ENCODE data around the gene TAF3.
"Not testable (repeated sequence)": the region's sequence is repeated elsewhere in the genome, so short reads cannot be mapped to it uniquely, and the experiment has no call there.

Gene TAF3

GRCh38 chr10:7808686-7809267, 9.5 kb upstream of the TAF3 start:
- Histone ChIP-seq H2AFZ (ENCODE audit: low read length) (no peak overlapping the region), H4K20me1 (ENCODE audit: insufficient read depth, low read length) (no peaks in the 10 kb centered on the region), H3K27ac (ENCODE audit: low read length) (no peak overlapping the region), H3K36me3 (replicated peaks; ENCODE audit: insufficient read depth, low read length) (peaks cover 5% of the 10 kb centered on the region; the same call in 1 of the 2 replicates), H3K4me1 (ENCODE audit: low read length) (0 out of 2 replicates have a peak, but pooled peaks cover 3% of the 10 kb centered on the region), H3K79me2 (ENCODE audit: low read length) (peaks cover 7% of the 10 kb centered on the region; the same call in 1 of the 2 replicates), H3K9me2 (replicated peaks; ENCODE audit: insufficient read depth, low read length) (no peaks in the 10 kb centered on the region), H3K9ac (ENCODE audit: low read length) (no peak overlapping the region), H3K9me3 (replicated peaks; ENCODE audit: insufficient read depth, low read length) (no peaks in the 10 kb centered on the region), H3F3A (ENCODE audit: insufficient read depth, low read length) (no peaks in the 10 kb centered on the region; the same call in 1 of the 2 replicates), H3K27me3 (replicated peaks; ENCODE audit: insufficient read depth, low read length) (no peaks in the 10 kb centered on the region), H3K4me2 (ENCODE audit: low read depth, low read length) (no peak overlapping the region), H3K4me3 (ENCODE audit: low read length) (no peak overlapping the region)
- TF ChIP-seq EZH2 (optimal IDR thresholded peaks at IDR 0.05; ENCODE audit: low read depth, low read length), result no peak
- TF ChIP-seq EZH2phosphoT487 (IDR thresholded peaks at IDR 0.05; ENCODE audit: low read length), result no peak
- no peak for TF ChIP-seq CTCF (IDR thresholded peaks at IDR 0.05; ENCODE audit: low read length)
- DNase-seq, result no peak

- Histone ChIP-seq H3K9me3 (replicated peaks; ENCODE audit: insufficient read depth, low read length) (no peaks in the 10 kb centered on the region), H2AFZ (ENCODE audit: low read length) (no peak overlapping the region), H3K79me2 (ENCODE audit: low read length) (no peaks in the 10 kb centered on the region), H3K27ac (ENCODE audit: low read length) (no peak overlapping the region), H3K4me2 (ENCODE audit: low read depth, low read length) (no peak overlapping the region), H3K9ac (ENCODE audit: low read length) (no peak overlapping the region), H3F3A (ENCODE audit: insufficient read depth, low read length) (no peaks in the 10 kb centered on the region; the same call in 1 of the 2 replicates), H3K36me3 (replicated peaks; ENCODE audit: insufficient read depth, low read length) (peaks cover 3% of the 10 kb centered on the region; the same call in 1 of the 2 replicates), H3K4me3 (ENCODE audit: low read length) (no peak overlapping the region), H4K20me1 (ENCODE audit: insufficient read depth, low read length) (no peaks in the 10 kb centered on the region), H3K27me3 (replicated peaks; ENCODE audit: insufficient read depth, low read length) (no peaks in the 10 kb centered on the region), H3K4me1 (ENCODE audit: low read length) (0 out of 2 replicates have a peak, but pooled peaks cover 8% of the 10 kb centered on the region), H3K9me2 (replicated peaks; ENCODE audit: insufficient read depth, low read length) (no peaks in the 10 kb centered on the region)
- TF ChIP-seq CTCF (IDR thresholded peaks at IDR 0.05; ENCODE audit: low read length) (no peak), EZH2phosphoT487 (IDR thresholded peaks at IDR 0.05; ENCODE audit: low read length) (no peak), EZH2 (optimal IDR thresholded peaks at IDR 0.05; ENCODE audit: low read depth, low read length) (no peak)
- DNase-seq, result no peak
These were observed 7.9 kb upstream of the TAF3 start for GRCh38 chr10:7810443-7810842.

GRCh38 chr10:7811000-7811399, 7.3 kb upstream of the TAF3 start:
- Histone ChIP-seq H3K9me2 (replicated peaks; ENCODE audit: insufficient read depth, low read length) (no peaks in the 10 kb centered on the region), H3K79me2 (ENCODE audit: low read length) (no peaks in the 10 kb centered on the region), H3K36me3 (replicated peaks; ENCODE audit: insufficient read depth, low read length) (peaks cover 3% of the 10 kb centered on the region; the same call in 1 of the 2 replicates), H3K4me1 (ENCODE audit: low read length) (0 out of 2 replicates have a peak, but pooled peaks cover 8% of the 10 kb centered on the region), H3F3A (ENCODE audit: insufficient read depth, low read length) (no peaks in the 10 kb centered on the region; the same call in 1 of the 2 replicates), H3K27ac (ENCODE audit: low read length) (no peak overlapping the region), H3K4me3 (ENCODE audit: low read length) (no peak overlapping the region), H4K20me1 (ENCODE audit: insufficient read depth, low read length) (no peaks in the 10 kb centered on the region), H3K9ac (ENCODE audit: low read length) (no peak overlapping the region), H2AFZ (ENCODE audit: low read length) (no peak overlapping the region), H3K9me3 (replicated peaks; ENCODE audit: insufficient read depth, low read length) (no peaks in the 10 kb centered on the region), H3K4me2 (ENCODE audit: low read depth, low read length) (no peak overlapping the region), H3K27me3 (replicated peaks; ENCODE audit: insufficient read depth, low read length) (no peaks in the 10 kb centered on the region)
- DNase-seq, result no peak
- no peak for TF ChIP-seq CTCF (IDR thresholded peaks at IDR 0.05; ENCODE audit: low read length)
- no peak for TF ChIP-seq EZH2 (optimal IDR thresholded peaks at IDR 0.05; ENCODE audit: low read depth, low read length)
- TF ChIP-seq EZH2phosphoT487 (IDR thresholded peaks at IDR 0.05; ENCODE audit: low read length), result no peak

- not testable (repeated sequence) for H3K9me3 ChIP-seq (replicated peaks; ENCODE audit: insufficient read depth, low read length); H3K36me3 ChIP-seq (replicated peaks; ENCODE audit: insufficient read depth, low read length); H3K27ac ChIP-seq (ENCODE audit: low read length); H3K9ac ChIP-seq (ENCODE audit: low read length); H3K79me2 ChIP-seq (ENCODE audit: low read length); H2AFZ ChIP-seq (ENCODE audit: low read length); H3K9me2 ChIP-seq (replicated peaks; ENCODE audit: insufficient read depth, low read length); H3K4me3 ChIP-seq (ENCODE audit: low read length); H3K4me2 ChIP-seq (ENCODE audit: low read depth, low read length); H4K20me1 ChIP-seq (ENCODE audit: insufficient read depth, low read length); H3K4me1 ChIP-seq (ENCODE audit: low read length); H3F3A ChIP-seq (ENCODE audit: insufficient read depth, low read length); DNase-seq; H3K27me3 ChIP-seq (replicated peaks; ENCODE audit: insufficient read depth, low read length)
These were observed 6.6 kb upstream of the TAF3 start for GRCh38 chr10:7811743-7812142.
